KMS-11 (cell line): ENCODE measurements around the gene PARP12.

Experiments
- H2AFZ ChIP-seq: fragments of 200-600 bp; sonication (generic); 2 replicates; pipeline ENCODE4 v1.6.1; 2016; ENCODE audit warnings: antibody characterized with exemption, mixed run types, low read depth
- H3K27ac ChIP-seq: fragments of 200-600 bp; sonication (generic); 2 replicates; pipeline ENCODE4 v1.6.1; 2016; ENCODE audit warnings: mild to moderate bottlenecking, mixed run types
- H3K27me3 ChIP-seq: fragments of 200-600 bp; sonication (generic); 2 replicates; pipeline ENCODE4 v1.6.1; 2017; ENCODE audit warnings: mild to moderate bottlenecking, low read depth, mixed run types, moderate library complexity; ENCODE audit not compliant: insufficient read depth
- H3K36me3 ChIP-seq: fragments of 200-600 bp; sonication (generic); 2 replicates; pipeline ENCODE4 v1.6.1; 2017; ENCODE audit warnings: mild to moderate bottlenecking, mixed run types; ENCODE audit not compliant: insufficient read depth
- H3K4me1 ChIP-seq: fragments of 200-600 bp; sonication (generic); 2 replicates; pipeline ENCODE4 v1.6.1; 2016; ENCODE audit warnings: mild to moderate bottlenecking, low read depth, mixed run types; ENCODE audit not compliant: poor library complexity, severe bottlenecking
- H3K4me2 ChIP-seq: fragments of 200-600 bp; sonication (generic); 2 replicates; pipeline ENCODE4 v1.7.0; 2016; ENCODE audit warnings: mild to moderate bottlenecking, mixed run types
- H3K4me3 ChIP-seq: fragments of 200-600 bp; sonication (generic); IDR thresholded peaks from 2 replicates; pipeline ENCODE4 v1.6.1; 2017; ENCODE audit warnings: low read depth, low read length, mixed read lengths; ENCODE audit not compliant: insufficient read depth
- H3K79me2 ChIP-seq: fragments of 200-600 bp; sonication (generic); 2 replicates; pipeline ENCODE4 v1.6.1; 2016; ENCODE audit warnings: low read depth, mixed run types; ENCODE audit not compliant: insufficient read depth
- H3K9ac ChIP-seq: fragments of 200-600 bp; sonication (generic); 2 replicates; pipeline ENCODE4 v1.6.1; 2016; ENCODE audit warnings: mild to moderate bottlenecking, mixed run types
- H4K20me1 ChIP-seq: fragments of 200-600 bp; sonication (generic); 2 replicates; pipeline ENCODE4 v1.6.1; 2016; ENCODE audit warnings: mild to moderate bottlenecking, mixed run types; ENCODE audit not compliant: insufficient read depth
- TF ChIP-seq, protein P1 (sequence below): fragments of 200-600 bp; sonication (generic); conservative IDR thresholded peaks from 2 replicates; pipeline ENCODE4 v1.6.1; 2017; ENCODE audit warnings: low read depth, mild to moderate bottlenecking, antibody characterized with exemption, low read length, moderate library complexity, mixed read lengths

Gene PARP12

DNA sequence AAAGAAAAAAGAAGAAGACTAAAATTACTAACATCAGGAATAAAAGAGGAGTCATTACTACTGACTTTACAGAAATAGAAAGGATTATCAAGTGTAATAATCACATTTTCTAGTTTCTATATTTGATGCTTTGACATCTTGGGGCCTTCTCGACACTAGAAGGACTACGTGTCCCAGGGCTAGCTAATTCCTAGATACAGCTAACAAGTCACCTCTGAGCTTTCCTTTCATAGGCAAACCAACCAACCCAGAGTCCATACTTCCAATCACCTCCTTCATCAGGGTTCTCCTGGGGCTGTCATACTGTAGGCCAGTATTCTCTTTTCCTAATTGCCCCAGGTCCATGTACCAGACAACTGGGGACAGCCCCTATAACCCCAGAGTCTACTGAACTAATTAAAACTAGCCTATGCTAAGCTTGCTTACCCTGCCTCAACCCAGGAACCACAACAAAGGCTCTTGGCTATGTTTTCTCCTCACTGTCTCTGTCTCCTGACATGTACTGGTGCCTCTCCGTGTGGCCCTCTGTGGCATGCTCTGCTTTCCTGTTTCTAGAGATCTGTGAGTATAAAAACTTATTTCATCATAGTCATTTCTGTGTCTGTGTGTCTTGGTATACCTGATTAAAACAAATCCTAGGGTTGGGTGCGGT, 6.7 kb upstream of the PARP12 start:
- no peak overlapping the region for H3K9ac ChIP-seq
- H3K79me2 ChIP-seq, result no peaks in the 10 kb centered on the region
- no peak overlapping the region for H3K4me2 ChIP-seq
- no peaks in the 10 kb centered on the region for H3K27me3 ChIP-seq
- H3K27ac ChIP-seq, result no peak overlapping the region
- H3K36me3 ChIP-seq, result no peaks in the 10 kb centered on the region
- H2AFZ ChIP-seq, result no peak overlapping the region
- TF ChIP-seq, protein P1, sequence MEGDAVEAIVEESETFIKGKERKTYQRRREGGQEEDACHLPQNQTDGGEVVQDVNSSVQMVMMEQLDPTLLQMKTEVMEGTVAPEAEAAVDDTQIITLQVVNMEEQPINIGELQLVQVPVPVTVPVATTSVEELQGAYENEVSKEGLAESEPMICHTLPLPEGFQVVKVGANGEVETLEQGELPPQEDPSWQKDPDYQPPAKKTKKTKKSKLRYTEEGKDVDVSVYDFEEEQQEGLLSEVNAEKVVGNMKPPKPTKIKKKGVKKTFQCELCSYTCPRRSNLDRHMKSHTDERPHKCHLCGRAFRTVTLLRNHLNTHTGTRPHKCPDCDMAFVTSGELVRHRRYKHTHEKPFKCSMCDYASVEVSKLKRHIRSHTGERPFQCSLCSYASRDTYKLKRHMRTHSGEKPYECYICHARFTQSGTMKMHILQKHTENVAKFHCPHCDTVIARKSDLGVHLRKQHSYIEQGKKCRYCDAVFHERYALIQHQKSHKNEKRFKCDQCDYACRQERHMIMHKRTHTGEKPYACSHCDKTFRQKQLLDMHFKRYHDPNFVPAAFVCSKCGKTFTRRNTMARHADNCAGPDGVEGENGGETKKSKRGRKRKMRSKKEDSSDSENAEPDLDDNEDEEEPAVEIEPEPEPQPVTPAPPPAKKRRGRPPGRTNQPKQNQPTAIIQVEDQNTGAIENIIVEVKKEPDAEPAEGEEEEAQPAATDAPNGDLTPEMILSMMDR, result no peak
- no peaks in the 10 kb centered on the region for H3K4me1 ChIP-seq
- no peak overlapping the region for H3K4me3 ChIP-seq
- H4K20me1 ChIP-seq, result no peaks in the 10 kb centered on the region

DNA sequence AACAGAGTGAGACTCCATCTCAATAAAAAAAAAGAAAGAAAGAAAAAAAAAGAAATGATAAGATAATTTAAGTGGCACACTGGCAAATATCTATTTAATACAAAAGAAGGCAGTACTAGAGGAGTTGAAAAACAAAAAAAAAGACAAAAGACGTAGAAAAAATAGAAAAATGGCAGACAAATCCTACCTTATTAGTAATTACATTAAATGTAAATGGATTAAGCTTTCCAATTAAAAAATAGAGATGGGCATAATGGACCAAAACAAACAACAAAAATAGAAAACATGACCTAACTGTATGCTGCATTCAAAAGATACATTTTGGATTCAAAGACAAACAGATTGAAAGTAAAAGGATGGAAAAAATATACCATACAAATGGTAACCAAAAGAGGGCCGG, 5.3 kb upstream of the PARP12 start:
- H3K4me2 ChIP-seq, result no peak overlapping the region
- no peak overlapping the region for H3K9ac ChIP-seq
- H3K4me1 ChIP-seq, result peaks cover 6% of the 10 kb centered on the region
- no peaks in the 10 kb centered on the region for H3K27me3 ChIP-seq
- H3K79me2 ChIP-seq, result no peaks in the 10 kb centered on the region
- no peak overlapping the region for H3K4me3 ChIP-seq
- no peak overlapping the region for H2AFZ ChIP-seq
- H3K36me3 ChIP-seq, result no peaks in the 10 kb centered on the region
- H4K20me1 ChIP-seq, result no peaks in the 10 kb centered on the region
- TF ChIP-seq, protein P1, result no peak
- H3K27ac ChIP-seq, result no peak overlapping the region

DNA sequence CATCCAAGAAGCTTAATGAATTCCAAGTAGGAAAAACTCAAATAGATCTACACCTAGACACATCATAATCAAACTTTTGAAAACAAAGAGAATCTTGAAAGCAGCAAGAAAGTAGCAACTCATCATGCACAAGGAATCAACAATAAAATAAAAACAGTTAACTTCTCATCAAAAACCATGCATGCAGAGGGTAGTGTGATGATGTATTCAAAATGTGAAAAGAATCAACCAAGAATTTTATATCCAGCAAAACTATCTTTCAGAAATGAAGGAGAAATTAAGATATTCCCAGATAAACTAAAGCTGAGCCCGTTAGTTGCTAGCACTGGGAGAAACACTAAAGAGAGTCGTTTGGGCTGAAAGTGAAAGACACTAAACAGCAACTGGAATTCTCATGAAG, 4.3 kb upstream of the PARP12 start:
- H4K20me1 ChIP-seq, result no peaks in the 10 kb centered on the region
- no peak overlapping the region for H3K4me2 ChIP-seq
- no peak overlapping the region for H3K9ac ChIP-seq
- no peak overlapping the region for H2AFZ ChIP-seq
- no peak overlapping the region for H3K4me3 ChIP-seq
- H3K27ac ChIP-seq, result no peak overlapping the region
- H3K4me1 ChIP-seq, result peaks cover 8% of the 10 kb centered on the region
- no peaks in the 10 kb centered on the region for H3K79me2 ChIP-seq
- H3K36me3 ChIP-seq, result no peaks in the 10 kb centered on the region
- H3K27me3 ChIP-seq, result no peaks in the 10 kb centered on the region
- TF ChIP-seq, protein P1, result no peak

DNA sequence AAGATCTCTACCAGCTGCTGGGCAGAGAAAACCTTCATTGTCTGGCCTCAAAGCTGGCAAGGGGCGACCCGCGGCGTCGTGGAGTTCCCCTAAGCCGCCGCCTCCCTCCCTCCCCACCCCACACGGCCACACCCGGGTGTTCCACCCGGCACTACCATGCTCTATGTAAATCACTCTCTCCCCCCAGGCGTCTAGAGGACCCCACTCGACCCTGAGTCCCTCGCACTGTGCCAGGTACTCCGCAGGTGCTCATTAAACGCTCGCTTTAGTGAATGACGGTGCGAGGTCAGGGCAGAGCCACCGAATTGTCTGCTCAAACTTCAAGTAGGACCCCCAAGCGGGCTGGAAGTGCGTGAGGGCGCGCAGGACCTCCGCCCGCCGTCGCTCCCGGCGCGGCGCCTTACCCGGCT, 628 bp downstream of the PARP12 start:
- TF ChIP-seq, protein P1, result no peak
- Histone ChIP-seq H2AFZ (peak overlapping the region; percentile 94), H3K4me3 (peak overlapping the region; percentile 56), H3K36me3 (no peaks in the 10 kb centered on the region), H3K27ac (peak overlapping the region; percentile 29; the same call in 1 of the 2 replicates), H3K9ac (peak overlapping the region; percentile 75), H3K4me1 (peaks cover 24% of the 10 kb centered on the region), H3K27me3 (no peaks in the 10 kb centered on the region), H3K79me2 (peaks cover 12% of the 10 kb centered on the region; the same call in 1 of the 2 replicates), H3K4me2 (peak overlapping the region; percentile 90), H4K20me1 (no peaks in the 10 kb centered on the region)
